Keratinocyte (primary cell): ENCODE data around the gene ANKRD23.

Source experiments
- EZH2 ChIP-seq: IDR thresholded peaks from one replicate; pipeline ENCODE4 v1.6.1; 2012; ENCODE audit warnings: inconsistent platforms, mild to moderate bottlenecking, low read length, moderate library complexity
- TF ChIP-seq, protein P1 (sequence below), 3 experiments: IDR thresholded peaks in 1 of 3; conservative IDR thresholded peaks in 1 of 3; optimal IDR thresholded peaks in 1 of 3; 2 replicates in 2 of 3; 3 replicates in 1 of 3; pipeline versions ENCODE3 to v1.5.1; 2011; ENCODE audit warnings: low read length in 3 of 3, mild to moderate bottlenecking in 3 of 3, moderate library complexity in 2 of 3, control low read depth in 1 of 3, inconsistent platforms in 1 of 3; ENCODE audit not compliant: insufficient read depth in 2 of 3; ENCODE audit errors: extremely low read depth in 1 of 3

GRCh38 chr2:96804986-96805385 is 38.8 kb downstream of the ANKRD23 start:
- TF ChIP-seq, protein P1, sequence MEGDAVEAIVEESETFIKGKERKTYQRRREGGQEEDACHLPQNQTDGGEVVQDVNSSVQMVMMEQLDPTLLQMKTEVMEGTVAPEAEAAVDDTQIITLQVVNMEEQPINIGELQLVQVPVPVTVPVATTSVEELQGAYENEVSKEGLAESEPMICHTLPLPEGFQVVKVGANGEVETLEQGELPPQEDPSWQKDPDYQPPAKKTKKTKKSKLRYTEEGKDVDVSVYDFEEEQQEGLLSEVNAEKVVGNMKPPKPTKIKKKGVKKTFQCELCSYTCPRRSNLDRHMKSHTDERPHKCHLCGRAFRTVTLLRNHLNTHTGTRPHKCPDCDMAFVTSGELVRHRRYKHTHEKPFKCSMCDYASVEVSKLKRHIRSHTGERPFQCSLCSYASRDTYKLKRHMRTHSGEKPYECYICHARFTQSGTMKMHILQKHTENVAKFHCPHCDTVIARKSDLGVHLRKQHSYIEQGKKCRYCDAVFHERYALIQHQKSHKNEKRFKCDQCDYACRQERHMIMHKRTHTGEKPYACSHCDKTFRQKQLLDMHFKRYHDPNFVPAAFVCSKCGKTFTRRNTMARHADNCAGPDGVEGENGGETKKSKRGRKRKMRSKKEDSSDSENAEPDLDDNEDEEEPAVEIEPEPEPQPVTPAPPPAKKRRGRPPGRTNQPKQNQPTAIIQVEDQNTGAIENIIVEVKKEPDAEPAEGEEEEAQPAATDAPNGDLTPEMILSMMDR (optimal IDR thresholded peaks at IDR 0.05 in 1 of 3, IDR thresholded peaks at IDR 0.05 in 1 of 3, conservative IDR thresholded peaks at IDR 0.05 in 1 of 3; ENCODE audit: extremely low read depth in 1 of 3, insufficient read depth in 2 of 3, low read length in 3 of 3): no peak
- TF ChIP-seq EZH2: no peak
